Measurements from ENCODE around the gene ITSN2. TPM values are rescaled to one million over a fixed set of nuclear protein-coding genes. Genes with fewer than 3 reads are reported as not detected.

The ITSN2 gene
- total RNA-seq, 1 donor from 2014 or later = 28.6 TPM

DNA sequence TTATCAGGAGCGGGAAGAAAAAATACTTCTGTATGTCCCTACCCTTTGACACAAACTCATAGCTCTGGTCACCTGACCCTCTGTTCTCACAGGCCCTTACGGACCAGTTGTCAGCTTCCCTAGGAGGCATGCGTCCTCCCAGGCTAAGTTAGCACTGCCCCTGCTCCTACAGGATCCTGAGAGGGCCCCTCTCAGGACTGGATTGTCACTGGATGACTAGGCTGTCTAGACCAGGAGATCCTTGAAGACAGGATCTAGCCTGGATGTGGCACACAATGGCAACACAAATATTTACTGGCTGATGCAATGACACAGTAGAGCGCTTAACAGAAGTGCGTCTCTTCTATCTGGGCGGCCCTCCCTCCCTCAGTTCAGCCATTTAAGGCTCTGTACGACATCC is 177.8 kb downstream of the ITSN2 start:
- Mint-ChIP-seq H3K9me3 (ENCODE audit: low read depth) (peaks cover 7% of the 10 kb centered on the region), H3K27me3 (ENCODE audit: low read depth) (no peaks in the 10 kb centered on the region), H3K27ac (ENCODE audit: unreplicated experiment) (no peak overlapping the region), H3K36me3 (ENCODE audit: low read depth) (peaks cover 4% of the 10 kb centered on the region), H3K4me1 (ENCODE audit: low read depth) (no peaks in the 10 kb centered on the region), H3K4me3 (ENCODE audit: unreplicated experiment) (no peak overlapping the region)
- no peak for DNase-seq (ENCODE audit: low spot score)
- TF ChIP-seq, protein P1, sequence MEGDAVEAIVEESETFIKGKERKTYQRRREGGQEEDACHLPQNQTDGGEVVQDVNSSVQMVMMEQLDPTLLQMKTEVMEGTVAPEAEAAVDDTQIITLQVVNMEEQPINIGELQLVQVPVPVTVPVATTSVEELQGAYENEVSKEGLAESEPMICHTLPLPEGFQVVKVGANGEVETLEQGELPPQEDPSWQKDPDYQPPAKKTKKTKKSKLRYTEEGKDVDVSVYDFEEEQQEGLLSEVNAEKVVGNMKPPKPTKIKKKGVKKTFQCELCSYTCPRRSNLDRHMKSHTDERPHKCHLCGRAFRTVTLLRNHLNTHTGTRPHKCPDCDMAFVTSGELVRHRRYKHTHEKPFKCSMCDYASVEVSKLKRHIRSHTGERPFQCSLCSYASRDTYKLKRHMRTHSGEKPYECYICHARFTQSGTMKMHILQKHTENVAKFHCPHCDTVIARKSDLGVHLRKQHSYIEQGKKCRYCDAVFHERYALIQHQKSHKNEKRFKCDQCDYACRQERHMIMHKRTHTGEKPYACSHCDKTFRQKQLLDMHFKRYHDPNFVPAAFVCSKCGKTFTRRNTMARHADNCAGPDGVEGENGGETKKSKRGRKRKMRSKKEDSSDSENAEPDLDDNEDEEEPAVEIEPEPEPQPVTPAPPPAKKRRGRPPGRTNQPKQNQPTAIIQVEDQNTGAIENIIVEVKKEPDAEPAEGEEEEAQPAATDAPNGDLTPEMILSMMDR (IDR thresholded peaks at IDR 0.05) = no peak

DNA sequence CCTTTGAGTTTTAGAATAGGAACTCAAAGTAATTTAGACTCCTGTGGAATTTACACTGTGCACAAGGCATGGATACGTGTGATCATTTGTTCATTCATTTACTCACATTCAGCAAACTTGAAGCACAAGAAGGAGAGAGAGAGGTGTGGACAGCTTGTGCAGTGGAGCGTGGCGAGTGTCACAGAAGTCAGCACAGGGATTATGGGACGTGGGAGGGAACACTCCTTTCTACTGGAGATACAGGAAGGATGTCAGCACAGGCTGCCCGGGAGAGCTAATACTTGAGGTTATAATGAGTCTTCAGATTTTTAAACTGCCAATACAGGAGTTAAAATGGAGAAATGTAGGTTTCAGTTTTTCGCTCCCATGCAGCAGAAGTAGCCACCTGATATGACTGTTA is 178.5 kb downstream of the ITSN2 start:
- no peaks in the 10 kb centered on the region for H3K27me3 Mint-ChIP-seq (ENCODE audit: low read depth)
- no peak overlapping the region for H3K4me3 Mint-ChIP-seq (ENCODE audit: unreplicated experiment)
- no peaks in the 10 kb centered on the region for H3K36me3 Mint-ChIP-seq (ENCODE audit: low read depth)
- TF ChIP-seq, protein P1 (IDR thresholded peaks at IDR 0.05) = no peak
- H3K9me3 Mint-ChIP-seq (ENCODE audit: low read depth) = peaks cover under 1% of the 10 kb centered on the region
- no peak overlapping the region for H3K27ac Mint-ChIP-seq (ENCODE audit: unreplicated experiment)
- H3K4me1 Mint-ChIP-seq (ENCODE audit: low read depth) = no peaks in the 10 kb centered on the region
- DNase-seq (ENCODE audit: low spot score) = no peak

DNA sequence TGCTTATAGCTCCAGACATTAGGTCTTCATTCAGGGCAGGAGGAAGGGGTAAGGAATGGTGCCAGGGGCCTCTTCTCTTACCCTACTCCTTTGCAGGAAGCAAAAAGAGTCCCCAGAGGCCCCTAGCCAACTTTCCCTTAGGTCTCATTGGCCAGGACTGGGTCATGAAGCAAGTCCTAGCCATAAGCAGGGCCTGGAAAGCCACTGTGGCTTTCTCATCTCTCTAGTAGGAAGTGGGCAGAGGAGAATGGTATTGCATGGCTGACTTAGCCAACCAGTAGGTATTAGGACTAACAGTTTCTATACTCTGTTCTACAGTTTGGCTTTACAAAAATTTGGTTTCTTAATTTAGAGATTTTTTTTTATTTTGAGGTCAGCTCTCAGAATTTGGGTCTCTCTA is 180.7 kb downstream of the ITSN2 start:
- H3K4me1 Mint-ChIP-seq (ENCODE audit: low read depth) = no peaks in the 10 kb centered on the region
- no peak overlapping the region for H3K27ac Mint-ChIP-seq (ENCODE audit: unreplicated experiment)
- no peaks in the 10 kb centered on the region for H3K36me3 Mint-ChIP-seq (ENCODE audit: low read depth)
- H3K9me3 Mint-ChIP-seq (ENCODE audit: low read depth) = no peaks in the 10 kb centered on the region
- DNase-seq (ENCODE audit: low spot score) = no peak
- no peaks in the 10 kb centered on the region for H3K27me3 Mint-ChIP-seq (ENCODE audit: low read depth)
- TF ChIP-seq, protein P1 (IDR thresholded peaks at IDR 0.05) = no peak
- H3K4me3 Mint-ChIP-seq (ENCODE audit: unreplicated experiment) = no peak overlapping the region

DNA sequence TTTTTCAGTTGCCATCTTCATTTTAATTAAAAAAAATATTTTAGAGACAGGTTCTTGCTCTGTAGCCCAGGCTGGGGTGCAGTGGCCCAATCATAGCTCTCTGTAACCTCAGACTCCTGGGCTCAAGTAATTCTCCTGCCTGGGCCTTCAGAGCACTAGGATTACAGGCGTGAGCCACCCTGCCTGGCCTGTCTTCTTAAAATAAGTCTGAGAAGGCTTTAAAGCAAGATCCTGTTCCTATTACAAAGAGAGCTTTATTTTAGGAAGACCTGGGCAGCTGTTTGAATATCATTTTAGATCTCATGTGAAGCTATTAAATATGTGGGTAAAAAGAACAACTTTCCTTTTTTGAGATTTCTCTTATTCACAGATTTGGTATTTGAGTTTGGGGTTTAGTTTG is 184.0 kb downstream of the ITSN2 start:
- H3K4me1 Mint-ChIP-seq (ENCODE audit: low read depth) = no peaks in the 10 kb centered on the region
- no peaks in the 10 kb centered on the region for H3K27me3 Mint-ChIP-seq (ENCODE audit: low read depth)
- peaks cover 2% of the 10 kb centered on the region for H3K36me3 Mint-ChIP-seq (ENCODE audit: low read depth)
- DNase-seq (ENCODE audit: low spot score) = no peak
- H3K4me3 Mint-ChIP-seq (ENCODE audit: unreplicated experiment) = no peak overlapping the region
- TF ChIP-seq, protein P1 (IDR thresholded peaks at IDR 0.05) = no peak
- peaks cover 4% of the 10 kb centered on the region for H3K9me3 Mint-ChIP-seq (ENCODE audit: low read depth)
- no peak overlapping the region for H3K27ac Mint-ChIP-seq (ENCODE audit: unreplicated experiment)

DNA sequence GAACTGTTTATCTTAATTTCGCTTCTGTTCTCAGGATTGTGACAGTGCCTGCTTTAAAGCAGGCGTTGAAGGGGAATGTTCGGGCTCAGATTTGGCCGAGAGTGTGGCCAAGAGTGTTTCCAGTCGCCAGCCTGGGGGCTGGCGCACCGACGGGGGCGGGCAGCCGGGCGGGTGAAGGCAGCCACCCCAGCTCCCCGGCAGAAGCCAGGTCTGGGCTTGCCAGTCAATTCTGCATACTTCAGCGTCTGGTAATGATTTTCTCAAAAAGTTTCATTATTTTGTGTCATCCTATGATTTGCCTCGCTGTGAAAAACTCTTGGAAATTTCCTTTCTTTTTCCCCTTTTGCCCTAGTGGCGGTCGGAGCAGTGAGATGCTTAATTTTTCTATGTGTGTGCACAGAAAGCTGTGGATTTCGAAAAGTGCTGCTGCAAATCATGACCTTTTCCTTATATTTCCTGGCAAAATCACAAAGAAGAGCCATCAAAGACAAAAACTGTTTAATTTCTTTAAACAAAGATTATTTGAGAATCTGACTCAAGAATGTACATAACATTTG is 184.6 kb downstream of the ITSN2 start:
- Mint-ChIP-seq H3K36me3 (ENCODE audit: low read depth) (peaks cover 2% of the 10 kb centered on the region), H3K27me3 (ENCODE audit: low read depth) (no peaks in the 10 kb centered on the region), H3K4me1 (ENCODE audit: low read depth) (no peaks in the 10 kb centered on the region), H3K4me3 (ENCODE audit: unreplicated experiment) (no peak overlapping the region), H3K27ac (ENCODE audit: unreplicated experiment) (no peak overlapping the region), H3K9me3 (ENCODE audit: low read depth) (peaks cover 4% of the 10 kb centered on the region)
- no peak for DNase-seq (ENCODE audit: low spot score)
- TF ChIP-seq, protein P1 (IDR thresholded peaks at IDR 0.05) = no peak

All from chondrocyte (in vitro differentiated cells).